NCI-H345 treated with DMSO at 0.1 percent for 48 hours (cell line): ENCODE results near the gene EGFR.

Experiments used
- DNase-seq: peaks from one replicate; lab custom pipeline; 2025; ENCODE audit not compliant: unreplicated experiment; lab: John Stamatoyannopoulos, UW

EGFR gene

DNA sequence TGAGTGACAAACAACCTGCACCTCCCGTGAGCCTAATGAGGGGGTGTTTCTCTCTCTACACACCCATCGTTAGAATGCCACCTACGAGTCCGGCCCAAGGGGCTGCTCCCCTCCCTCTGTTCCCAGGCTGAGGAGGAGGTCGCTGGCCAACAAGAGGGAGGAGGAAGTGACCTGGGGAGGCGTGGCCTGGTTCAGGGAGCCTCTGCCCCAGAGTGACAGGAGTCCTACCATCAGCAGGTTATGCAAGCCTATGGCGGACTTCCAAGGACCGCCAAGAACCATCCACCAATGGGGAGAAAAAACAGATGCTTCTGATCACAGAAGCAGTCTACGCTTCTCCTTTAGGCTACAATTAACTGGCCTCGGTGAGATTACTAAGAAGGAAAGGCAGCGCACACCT is 12.3 kb upstream of the EGFR start:
- no peak for DNase-seq

DNA sequence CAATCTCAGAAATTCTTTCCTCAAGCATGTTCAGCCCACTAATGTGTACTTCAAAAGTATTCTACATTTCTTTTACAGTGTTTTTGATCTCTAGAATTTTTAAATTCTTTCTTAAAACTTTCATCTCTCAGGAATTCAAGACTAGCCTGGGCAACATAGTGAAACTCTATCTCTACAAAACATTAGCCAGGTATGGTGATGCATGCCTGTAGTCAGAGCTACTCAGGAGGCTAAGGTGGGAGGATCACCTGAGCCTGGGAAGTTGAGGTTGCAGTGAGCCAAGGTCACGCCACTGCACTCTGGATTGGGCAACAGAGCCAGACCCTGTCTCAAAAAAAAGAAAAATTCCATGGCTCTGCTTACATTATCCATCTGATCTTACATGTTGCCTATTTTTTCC is 5.0 kb upstream of the EGFR start:
- DNase-seq = no peak

DNA sequence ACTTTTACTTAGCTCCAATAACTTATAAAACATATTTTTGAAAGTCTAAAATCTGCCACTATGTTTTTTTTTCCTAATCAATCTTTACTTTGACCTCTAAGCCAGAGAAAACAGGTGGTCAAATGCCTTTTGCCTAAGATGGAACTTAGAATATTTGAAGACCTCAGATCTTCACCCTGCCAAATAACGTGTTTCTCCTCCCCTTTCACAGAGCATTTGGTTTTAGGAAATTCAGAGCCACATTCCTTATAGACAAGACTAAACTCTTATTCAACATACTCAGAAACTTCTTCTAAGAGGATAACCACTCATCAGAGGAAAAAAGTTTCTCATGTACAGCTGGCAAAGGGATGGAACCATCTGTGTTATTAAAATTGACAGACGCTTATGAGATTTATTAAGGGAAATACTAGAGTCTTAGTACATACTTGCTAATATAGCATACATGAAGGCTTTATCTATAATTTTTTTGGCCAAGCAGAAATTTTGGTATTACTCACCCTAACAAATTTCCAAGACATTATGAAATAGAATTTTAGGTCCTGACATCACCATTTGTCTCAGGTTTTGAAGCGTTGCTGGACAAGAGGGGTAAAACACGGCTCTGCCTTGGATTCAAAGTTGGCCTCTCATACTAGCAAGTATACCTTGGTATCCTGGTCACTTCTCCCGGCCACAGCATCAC is 2.6 kb upstream of the EGFR start:
- DNase-seq = no peak

GRCh38 chr7:55016746-55017090 is 2.1 kb upstream of the EGFR start:
- DNase-seq = no peak

- DNase-seq = no peak
Observed at GRCh38 chr7:55017841-55018240, 976 bp upstream of the EGFR start.

- peak; percentile 2 for DNase-seq
Observed at GRCh38 chr7:55019191-55019690, 424 bp downstream of the EGFR start.

- DNase-seq = no peak
Observed at GRCh38 chr7:55019691-55020465, 1.1 kb downstream of the EGFR start.

DNA sequence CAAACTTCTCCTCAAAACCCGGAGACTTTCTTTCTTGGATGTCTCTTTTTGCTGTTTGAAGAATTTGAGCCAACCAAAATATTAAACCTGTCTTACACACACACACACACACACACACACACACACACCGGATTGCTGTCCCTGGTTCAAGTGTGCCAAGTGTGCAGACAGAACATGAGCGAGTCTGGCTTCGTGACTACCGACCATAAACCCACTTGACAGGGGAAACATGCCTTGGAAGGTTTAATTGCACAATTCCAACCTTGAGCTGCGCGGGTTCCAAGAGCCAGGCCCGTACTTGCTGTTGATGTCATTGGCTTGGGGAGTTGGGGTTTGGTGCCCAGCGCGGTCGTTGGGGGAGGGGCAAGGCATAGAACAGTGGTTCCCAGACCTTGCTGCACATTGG is 1.7 kb downstream of the EGFR start:
- no peak for DNase-seq

GRCh38 chr7:55021053-55021452 is 2.2 kb downstream of the EGFR start:
- no peak for DNase-seq

GRCh38 chr7:55022002-55022985 is 3.5 kb downstream of the EGFR start:
- DNase-seq = no peak

GRCh38 chr7:55023841-55024505 is 5.2 kb downstream of the EGFR start:
- DNase-seq = no peak

- no peak for DNase-seq
Observed at GRCh38 chr7:55024776-55025175, 6.0 kb downstream of the EGFR start.

GRCh38 chr7:55026086-55026790 is 7.4 kb downstream of the EGFR start:
- DNase-seq = no peak

GRCh38 chr7:55026867-55027490 is 8.2 kb downstream of the EGFR start:
- DNase-seq = no peak

DNA sequence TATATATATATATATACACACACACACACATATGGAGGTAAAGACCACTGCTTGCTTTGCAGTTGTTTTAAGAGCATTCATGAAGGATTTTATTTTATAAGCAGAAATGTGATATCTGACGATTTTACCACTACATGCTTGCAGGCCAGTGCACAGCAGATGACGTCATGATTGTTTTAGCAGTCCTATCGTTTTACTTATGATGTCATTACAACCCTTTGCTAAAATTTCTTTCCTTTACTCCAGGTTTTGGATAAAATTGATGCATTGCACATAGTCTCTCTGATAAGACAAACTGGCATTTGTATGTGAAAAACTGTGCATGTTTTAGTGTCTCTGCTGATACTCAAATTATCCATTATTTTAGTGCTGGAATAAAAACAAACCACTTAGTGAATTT is 9.2 kb downstream of the EGFR start:
- DNase-seq = no peak

DNA sequence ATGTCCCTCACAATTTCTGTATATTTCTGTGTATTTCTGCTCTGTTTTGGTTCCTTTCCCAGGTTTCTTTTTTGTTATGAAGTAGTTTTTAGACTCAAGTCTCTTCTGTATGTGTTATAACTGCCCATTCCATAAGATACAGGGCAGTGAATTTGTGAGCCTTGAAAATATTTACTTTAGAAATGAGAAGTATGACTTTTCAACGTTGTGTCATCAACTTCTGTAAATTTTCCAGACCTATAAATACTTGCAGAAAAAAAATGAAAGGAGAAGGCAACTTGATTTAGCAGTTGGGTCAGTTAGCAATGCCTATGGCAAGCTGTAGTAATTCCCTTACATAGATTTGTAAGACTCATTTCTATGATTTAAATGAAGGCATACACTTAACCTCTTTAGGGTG is 11.5 kb downstream of the EGFR start:
- DNase-seq = no peak

GRCh38 chr7:55031075-55031474 is 12.3 kb downstream of the EGFR start:
- DNase-seq = no peak

DNA sequence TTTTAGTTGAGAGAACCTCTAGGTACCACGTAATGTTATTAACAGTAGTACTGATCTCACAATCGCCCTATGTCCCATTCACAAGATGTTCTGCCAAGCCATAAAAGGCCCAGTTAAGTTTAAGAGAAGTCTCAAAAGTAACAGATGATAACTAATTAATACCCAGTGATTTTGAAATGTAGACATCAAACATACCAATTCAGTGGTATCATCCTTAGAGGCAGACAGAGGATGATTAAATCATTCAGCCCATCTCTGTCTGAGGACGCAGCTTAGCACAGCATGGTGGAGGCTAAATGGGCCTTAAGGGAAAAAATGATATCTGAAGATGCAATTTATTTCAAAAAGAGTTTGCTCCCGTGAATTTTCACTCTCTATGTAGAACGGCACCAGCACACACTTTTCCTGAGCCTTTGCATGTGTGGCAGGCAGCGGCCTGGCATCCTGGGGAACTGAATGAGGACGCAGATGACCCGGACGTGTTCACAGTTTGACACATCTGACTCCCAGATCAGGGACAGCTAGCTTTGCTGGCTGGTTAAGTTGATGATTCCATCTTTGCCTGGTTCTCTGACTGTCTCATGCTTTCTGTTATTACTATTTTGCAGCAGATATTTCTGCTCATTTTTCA is 13.4 kb downstream of the EGFR start:
- DNase-seq = no peak

- DNase-seq = no peak
Observed at GRCh38 chr7:55033236-55033846, 14.5 kb downstream of the EGFR start.
